Smooth muscle cell (in vitro differentiated cells): Measurements from ENCODE around the gene ABI3BP. TPM values are rescaled to one million over a fixed set of nuclear protein-coding genes. Genes with fewer than 3 reads are reported as not detected.
A peak's percentile ranks its signal among the peaks of the same experiment; 100 is the strongest.

Source experiments
- DNase-seq: peaks from one replicate; lab custom pipeline; 2025; ENCODE audit not compliant: unreplicated experiment; lab: John Stamatoyannopoulos, UW
- H2AFZ ChIP-seq: fragments of 200-600 bp; sonication (generic); 2 replicates; pipeline ENCODE4 v1.6.0; 2016; ENCODE audit warnings: antibody characterized with exemption, low read depth, mild to moderate bottlenecking
- H3F3A ChIP-seq: fragments of 200-600 bp; sonication (generic); 2 replicates; pipeline ENCODE4 v1.6.0; 2017; ENCODE audit warnings: antibody characterized with exemption, low read depth
- H3K27ac ChIP-seq: fragments of 200-600 bp; sonication (generic); 2 replicates; pipeline ENCODE4 v1.5.1; 2016; ENCODE audit warnings: low read depth, mild to moderate bottlenecking
- H3K27me3 ChIP-seq: fragments of 200-600 bp; sonication (generic); 2 replicates; pipeline ENCODE4 v1.6.1; 2016; ENCODE audit warnings: low read depth, mild to moderate bottlenecking
- H3K36me3 ChIP-seq: fragments of 200-600 bp; sonication (generic); 2 replicates; pipeline ENCODE4 v1.5.1; 2016; ENCODE audit warnings: low read depth
- H3K4me1 ChIP-seq: fragments of 200-600 bp; sonication (generic); 2 replicates; pipeline ENCODE4 v1.5.1; 2016; ENCODE audit warnings: low read depth
- H3K4me2 ChIP-seq: fragments of 200-600 bp; sonication (generic); 2 replicates; pipeline ENCODE4 v1.6.0; 2016; ENCODE audit warnings: mild to moderate bottlenecking
- H3K4me3 ChIP-seq: fragments of 200-600 bp; sonication (generic); 2 replicates; pipeline ENCODE4 v1.5.1; 2016; ENCODE audit warnings: mild to moderate bottlenecking
- H3K79me2 ChIP-seq: fragments of 200-600 bp; sonication (generic); 2 replicates; pipeline ENCODE4 v1.6.0; 2016; ENCODE audit warnings: low read depth, mild to moderate bottlenecking
- H3K9ac ChIP-seq: fragments of 200-600 bp; sonication (generic); 2 replicates; pipeline ENCODE4 v1.6.0; 2016; ENCODE audit warnings: low read depth
- H3K9me3 ChIP-seq: fragments of 200-600 bp; sonication (generic); replicated peaks from 2 replicates; pipeline ENCODE4 v1.5.1; 2016; ENCODE audit warnings: low read depth
- H4K20me1 ChIP-seq: fragments of 200-600 bp; sonication (generic); 2 replicates; pipeline ENCODE4 v1.6.0; 2016; ENCODE audit warnings: low read depth
- WGBS: methylation state at CpG from one replicate; pipeline ENCODE4 v1.1.7; 2016; ENCODE audit warnings: low lambda C conversion rate; 5-methylcytosine and 5-hydroxymethylcytosine counted together
- polyA plus RNA-seq: library from polyadenylated mRNA; unstranded; fragments of >200 nt; fragmentation: Nextera tagmentation; extraction: Ambion mirVana; gene quantifications from 2 replicates; pipeline ENCODE4 v1.2.1, GENCODE V29; 2016
- total RNA-seq: library from RNA; depleted of rRNA; stranded (reverse); fragments of >200 nt; gene quantifications from 2 replicates; pipeline ENCODE4 v1.2.3, GENCODE V29; 2014
- TF ChIP-seq, protein P1 (sequence below): fragments of 200-600 bp; sonication (generic); IDR thresholded peaks from 2 replicates; pipeline ENCODE4 v1.5.1; 2017; ENCODE audit warnings: borderline replicate concordance, mild to moderate bottlenecking, antibody characterized with exemption; ENCODE audit not compliant: insufficient read depth, poor library complexity, severe bottlenecking

The ABI3BP gene
- total and polyA plus RNA-seq, 2 experiments from 2014 or later = 0.47 to 0.58 TPM

DNA sequence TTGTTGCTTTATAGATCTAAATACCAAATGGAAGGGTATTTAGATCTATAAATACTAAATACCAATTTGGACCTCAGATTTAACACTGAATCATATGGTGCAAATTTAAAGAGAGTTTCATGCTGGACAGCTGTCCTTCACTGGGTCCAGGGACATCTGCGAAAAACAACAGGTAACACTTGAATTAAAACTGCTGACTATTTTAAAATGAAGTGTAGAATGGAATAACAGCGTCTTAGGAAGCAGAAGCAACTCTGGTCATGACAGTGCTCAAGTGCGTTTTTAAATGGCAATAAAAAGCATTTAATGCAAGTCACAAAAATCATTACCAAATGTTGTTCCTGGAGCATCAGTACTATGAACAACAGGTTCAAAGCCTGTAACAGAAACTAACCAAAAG lies 177.6 kb downstream of the ABI3BP start:
- 91% methylated on average over 3 of the region's 3 CpGs for WGBS

GRCh38 chr3:100813828-100814227 lies 179.4 kb downstream of the ABI3BP start:
- H3F3A ChIP-seq = no peaks in the 10 kb centered on the region
- H4K20me1 ChIP-seq = no peaks in the 10 kb centered on the region
- H3K27me3 ChIP-seq = peaks cover 50% of the 10 kb centered on the region
- no peaks in the 10 kb centered on the region for H3K79me2 ChIP-seq
- no peak overlapping the region for H3K4me2 ChIP-seq
- TF ChIP-seq, protein P1, sequence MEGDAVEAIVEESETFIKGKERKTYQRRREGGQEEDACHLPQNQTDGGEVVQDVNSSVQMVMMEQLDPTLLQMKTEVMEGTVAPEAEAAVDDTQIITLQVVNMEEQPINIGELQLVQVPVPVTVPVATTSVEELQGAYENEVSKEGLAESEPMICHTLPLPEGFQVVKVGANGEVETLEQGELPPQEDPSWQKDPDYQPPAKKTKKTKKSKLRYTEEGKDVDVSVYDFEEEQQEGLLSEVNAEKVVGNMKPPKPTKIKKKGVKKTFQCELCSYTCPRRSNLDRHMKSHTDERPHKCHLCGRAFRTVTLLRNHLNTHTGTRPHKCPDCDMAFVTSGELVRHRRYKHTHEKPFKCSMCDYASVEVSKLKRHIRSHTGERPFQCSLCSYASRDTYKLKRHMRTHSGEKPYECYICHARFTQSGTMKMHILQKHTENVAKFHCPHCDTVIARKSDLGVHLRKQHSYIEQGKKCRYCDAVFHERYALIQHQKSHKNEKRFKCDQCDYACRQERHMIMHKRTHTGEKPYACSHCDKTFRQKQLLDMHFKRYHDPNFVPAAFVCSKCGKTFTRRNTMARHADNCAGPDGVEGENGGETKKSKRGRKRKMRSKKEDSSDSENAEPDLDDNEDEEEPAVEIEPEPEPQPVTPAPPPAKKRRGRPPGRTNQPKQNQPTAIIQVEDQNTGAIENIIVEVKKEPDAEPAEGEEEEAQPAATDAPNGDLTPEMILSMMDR = no peak
- no peak overlapping the region for H3K27ac ChIP-seq
- H3K9ac ChIP-seq = no peak overlapping the region
- no peaks in the 10 kb centered on the region for H3K9me3 ChIP-seq
- no peak for DNase-seq
- WGBS = 75% methylated on average over 2 of the region's 2 CpGs
- no peaks in the 10 kb centered on the region for H3K36me3 ChIP-seq
- no peak overlapping the region for H2AFZ ChIP-seq
- H3K4me1 ChIP-seq = no peaks in the 10 kb centered on the region
- H3K4me3 ChIP-seq = no peak overlapping the region

More for the DNA sequence above, 177.6 kb downstream of the ABI3BP start:
- no peak for DNase-seq
- TF ChIP-seq, protein P1 = no peak
- no peaks in the 10 kb centered on the region for H3K79me2 ChIP-seq
- H3K4me1 ChIP-seq = no peaks in the 10 kb centered on the region
- no peak overlapping the region for H3K9ac ChIP-seq
- H3K36me3 ChIP-seq = no peaks in the 10 kb centered on the region
- H3K4me3 ChIP-seq = no peak overlapping the region
- H3K27me3 ChIP-seq = peaks cover 43% of the 10 kb centered on the region
- H4K20me1 ChIP-seq = no peaks in the 10 kb centered on the region
- no peak overlapping the region for H2AFZ ChIP-seq
- no peaks in the 10 kb centered on the region for H3F3A ChIP-seq
- H3K27ac ChIP-seq = no peak overlapping the region
- H3K4me2 ChIP-seq = no peak overlapping the region
- H3K9me3 ChIP-seq = no peaks in the 10 kb centered on the region

DNA sequence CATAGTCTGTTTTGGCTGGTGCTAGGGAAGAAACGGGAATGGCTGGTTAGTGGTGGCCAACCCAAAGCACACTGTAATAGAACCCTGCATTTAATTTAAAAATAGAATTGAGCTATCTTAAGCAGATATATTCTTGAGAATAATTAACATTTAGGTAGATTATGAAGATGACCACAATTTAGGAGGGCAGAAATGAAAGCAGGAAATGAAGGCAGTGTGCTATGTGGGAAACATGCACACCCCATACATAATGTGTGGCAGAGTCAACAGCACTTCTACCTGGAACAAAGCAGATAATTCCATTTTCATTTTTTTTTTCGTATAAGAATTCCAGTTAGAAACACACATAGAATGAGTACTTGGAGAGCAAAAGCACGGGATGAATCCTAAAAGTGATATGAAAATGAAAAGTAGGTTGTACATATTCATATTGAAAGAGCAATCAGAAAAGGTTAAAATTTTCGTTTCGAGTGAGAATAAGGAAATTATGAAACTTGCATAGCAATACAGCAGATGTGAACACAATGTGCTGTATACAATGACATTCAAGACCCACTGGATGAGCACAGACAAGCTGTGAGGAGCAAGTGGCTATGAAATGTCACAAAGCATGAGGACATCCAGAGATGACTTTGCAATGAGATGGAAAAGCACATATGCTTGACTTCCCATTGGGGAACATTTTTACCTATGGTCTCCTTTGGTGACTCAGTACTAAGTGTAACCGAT lies 181.3 kb downstream of the ABI3BP start:
- H3K79me2 ChIP-seq = no peaks in the 10 kb centered on the region
- H2AFZ ChIP-seq = no peak overlapping the region
- 78% methylated on average over 6 of the region's 6 CpGs for WGBS
- no peak overlapping the region for H3K27ac ChIP-seq
- TF ChIP-seq, protein P1 = no peak
- no peak overlapping the region for H3K9ac ChIP-seq
- no peaks in the 10 kb centered on the region for H4K20me1 ChIP-seq
- H3K4me2 ChIP-seq = no peak overlapping the region
- H3K36me3 ChIP-seq = no peaks in the 10 kb centered on the region
- no peak overlapping the region for H3K4me3 ChIP-seq
- peaks cover 45% of the 10 kb centered on the region for H3K27me3 ChIP-seq
- H3F3A ChIP-seq = no peaks in the 10 kb centered on the region
- H3K4me1 ChIP-seq = no peaks in the 10 kb centered on the region
- no peak for DNase-seq
- no peaks in the 10 kb centered on the region for H3K9me3 ChIP-seq

DNA sequence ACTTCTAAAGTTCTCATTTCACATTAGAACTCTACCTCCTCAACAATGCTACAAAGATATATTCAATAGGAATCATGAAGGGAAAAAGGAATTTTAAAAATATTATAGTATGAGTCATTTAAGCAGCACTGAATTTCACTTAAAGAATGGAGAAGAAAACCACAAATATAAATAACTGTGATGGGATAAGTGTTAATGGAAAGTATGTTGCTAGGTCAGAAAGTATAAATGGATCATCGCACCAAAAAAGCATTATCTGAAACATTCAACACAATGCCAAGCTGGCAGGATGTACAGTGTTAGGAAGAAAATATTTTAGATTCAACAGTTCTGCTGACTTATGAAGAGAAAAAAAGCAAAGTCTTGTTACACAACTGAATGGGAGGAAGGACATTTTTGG lies 182.6 kb downstream of the ABI3BP start:
- no peak overlapping the region for H3K4me3 ChIP-seq
- no peak overlapping the region for H2AFZ ChIP-seq
- H3K79me2 ChIP-seq = no peaks in the 10 kb centered on the region
- no peaks in the 10 kb centered on the region for H3F3A ChIP-seq
- no peak overlapping the region for H3K9ac ChIP-seq
- TF ChIP-seq, protein P1 = no peak
- no peaks in the 10 kb centered on the region for H4K20me1 ChIP-seq
- H3K27ac ChIP-seq = peak overlapping the region; percentile 15
- DNase-seq = no peak
- no peaks in the 10 kb centered on the region for H3K4me1 ChIP-seq
- H3K36me3 ChIP-seq = no peaks in the 10 kb centered on the region
- 42% methylated on average over 1 of the region's 1 CpG for WGBS
- no peaks in the 10 kb centered on the region for H3K9me3 ChIP-seq
- peaks cover 41% of the 10 kb centered on the region for H3K27me3 ChIP-seq
- H3K4me2 ChIP-seq = peak overlapping the region; percentile 65
